CD4-positive, alpha-beta T cell treated with Interleukin-4 for 4 hours (primary cell): ENCODE data around the gene ANXA5.
"Not testable (repeated sequence)": the region's sequence is repeated elsewhere in the genome, so short reads cannot be mapped to it uniquely, and the experiment has no call there.

Experiments used
- DNase-seq: peaks from one replicate; pipeline ENCODE4 v3.0.0-alpha.2; 2020

The ANXA5 gene

DNA sequence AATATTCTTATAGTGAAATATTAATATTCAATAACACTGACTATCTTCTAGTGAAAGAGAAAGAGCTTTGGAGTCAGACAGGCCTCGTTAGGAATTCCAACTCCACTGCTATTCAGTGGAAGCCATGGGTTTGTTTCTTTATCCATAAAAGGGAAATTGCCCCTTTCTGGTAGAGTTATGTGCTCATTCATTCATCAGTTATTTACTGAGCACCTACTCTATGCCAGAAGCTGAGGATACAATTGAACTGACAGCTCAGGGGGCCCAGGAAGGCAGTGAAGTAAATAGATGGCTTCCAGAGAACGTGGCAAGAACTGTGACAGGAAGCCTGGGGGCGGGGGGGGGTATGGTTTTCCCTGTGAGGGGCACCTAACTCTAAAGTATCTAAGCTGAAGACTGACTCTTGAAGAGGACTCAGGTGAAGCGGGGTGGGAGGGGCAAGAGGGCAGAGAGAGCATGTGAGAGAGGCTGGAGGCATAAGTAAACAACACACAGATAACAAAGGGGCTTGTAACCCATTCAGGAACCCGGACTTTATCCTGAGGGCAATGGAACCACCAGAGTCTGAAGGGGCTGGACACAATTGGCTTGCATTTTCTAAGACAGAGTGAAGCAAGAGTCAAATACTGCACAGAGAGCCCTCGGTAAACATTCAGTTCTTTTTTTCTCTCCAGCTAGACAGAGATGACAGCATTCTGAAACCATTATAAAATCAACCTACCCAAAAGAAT lies 20.3 kb downstream of the ANXA5 start:
- no peak for DNase-seq

DNA sequence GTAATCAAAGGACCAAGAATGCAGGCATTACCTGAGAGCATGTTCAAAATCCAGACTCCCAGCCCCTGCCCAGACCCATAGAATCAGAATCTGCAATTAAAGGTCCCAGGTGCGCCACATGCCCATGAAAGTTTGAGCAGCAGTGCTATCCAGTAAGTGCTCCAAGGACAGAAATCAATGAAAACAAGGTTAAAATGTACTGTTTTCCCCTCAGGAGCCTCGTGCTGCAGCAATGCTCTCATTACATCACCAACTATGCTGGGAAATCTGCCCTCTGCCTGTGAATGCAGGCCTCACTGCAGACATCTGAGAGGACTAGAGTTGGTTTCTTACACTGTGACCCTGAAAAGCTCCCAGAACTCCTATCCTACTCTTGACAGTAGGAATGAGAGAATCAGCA lies 21.1 kb downstream of the ANXA5 start:
- no peak for DNase-seq

DNA sequence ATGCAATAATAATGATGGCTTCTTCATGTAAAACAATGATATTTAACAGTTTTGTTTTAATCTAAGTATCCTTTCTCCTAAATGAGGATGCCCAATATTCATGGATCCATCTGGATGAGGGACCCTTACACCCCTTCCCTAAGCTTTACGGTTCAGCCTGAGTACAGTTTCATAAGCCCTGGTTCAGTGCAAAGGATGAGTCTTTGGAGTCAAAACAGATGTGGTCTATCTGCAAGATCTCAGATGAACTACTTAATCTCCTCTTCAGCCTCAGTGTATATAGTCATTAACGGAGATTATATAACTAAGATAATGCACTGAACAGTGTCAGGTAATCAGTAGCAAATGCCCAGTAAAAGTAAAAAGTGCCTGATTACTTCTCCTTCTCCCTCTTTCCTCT lies 22.1 kb downstream of the ANXA5 start:
- no peak for DNase-seq

DNA sequence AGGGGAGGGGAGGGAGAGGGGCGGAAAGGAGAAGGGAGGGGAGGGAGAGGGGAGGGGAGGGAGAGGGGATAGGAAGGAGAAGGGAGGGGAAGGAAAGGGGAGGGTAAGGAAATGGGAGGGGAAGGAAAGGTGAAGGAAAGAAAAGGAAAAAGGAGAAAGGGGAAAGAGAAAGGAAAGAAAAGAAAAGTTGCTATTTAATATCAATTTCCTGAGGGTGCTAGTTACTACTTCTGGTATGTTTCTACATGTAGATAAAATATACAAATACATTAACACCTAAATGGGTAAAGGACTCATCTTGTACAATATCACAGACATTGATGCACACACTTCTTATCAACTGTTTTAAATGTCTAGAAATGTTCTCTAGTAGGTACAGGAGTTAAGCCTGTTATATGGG lies 22.6 kb downstream of the ANXA5 start:
- DNase-seq, result no peak

DNA sequence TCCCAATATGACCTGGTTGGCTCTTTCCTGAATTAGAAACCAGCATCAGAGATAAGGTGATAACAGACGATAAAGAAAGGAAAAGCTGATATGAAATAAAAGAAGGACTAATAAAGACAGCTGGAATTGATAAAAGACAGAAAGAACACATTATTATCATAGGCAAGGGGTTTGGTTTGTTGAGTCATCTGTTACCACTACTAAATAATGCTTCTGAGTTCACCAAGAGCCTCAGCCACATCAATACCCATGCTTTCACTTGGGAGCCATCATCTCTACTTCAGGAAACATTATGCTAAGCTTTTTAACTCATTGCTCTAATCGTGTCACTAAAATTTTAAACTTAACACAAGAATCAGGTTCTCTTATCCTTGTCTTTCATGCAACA lies 27.6 kb downstream of the ANXA5 start:
- no peak for DNase-seq

DNA sequence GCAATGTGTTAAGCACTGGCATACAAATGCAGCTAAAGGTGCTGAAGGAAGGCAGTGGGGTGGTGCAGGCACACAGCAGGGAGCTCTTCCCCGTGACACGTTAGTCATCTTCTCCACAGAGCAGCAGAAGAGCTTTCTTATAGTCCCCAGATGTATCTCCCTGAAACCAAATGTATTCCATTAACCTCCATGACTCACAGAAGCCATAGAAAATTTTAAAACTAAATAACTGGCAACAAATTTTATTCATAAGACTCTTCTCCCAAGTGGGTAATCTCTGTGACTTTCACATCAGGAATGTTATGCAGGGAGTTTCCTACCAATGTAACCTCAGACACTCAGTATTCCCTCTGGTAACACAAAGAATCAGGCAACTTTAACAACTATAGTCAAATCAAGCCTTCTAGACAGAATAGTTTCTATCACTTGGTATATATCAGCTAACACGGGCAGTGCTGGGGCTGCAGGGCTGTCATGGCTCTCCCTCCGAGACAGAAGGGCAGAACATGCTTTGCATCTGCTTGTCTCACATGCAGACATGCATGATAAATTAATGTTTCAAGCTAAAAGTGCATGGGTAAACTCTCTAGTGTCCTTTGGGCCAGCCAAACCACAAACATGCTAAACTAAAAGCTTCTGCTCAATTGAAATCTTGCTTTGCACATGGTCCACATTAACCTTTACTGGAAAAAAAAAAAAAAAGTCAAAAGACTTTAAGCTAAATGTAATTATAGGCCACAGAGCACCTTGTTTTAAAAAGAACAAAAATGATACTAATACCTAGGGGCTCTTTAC lies 28.2 kb downstream of the ANXA5 start:
- no peak for DNase-seq

DNA sequence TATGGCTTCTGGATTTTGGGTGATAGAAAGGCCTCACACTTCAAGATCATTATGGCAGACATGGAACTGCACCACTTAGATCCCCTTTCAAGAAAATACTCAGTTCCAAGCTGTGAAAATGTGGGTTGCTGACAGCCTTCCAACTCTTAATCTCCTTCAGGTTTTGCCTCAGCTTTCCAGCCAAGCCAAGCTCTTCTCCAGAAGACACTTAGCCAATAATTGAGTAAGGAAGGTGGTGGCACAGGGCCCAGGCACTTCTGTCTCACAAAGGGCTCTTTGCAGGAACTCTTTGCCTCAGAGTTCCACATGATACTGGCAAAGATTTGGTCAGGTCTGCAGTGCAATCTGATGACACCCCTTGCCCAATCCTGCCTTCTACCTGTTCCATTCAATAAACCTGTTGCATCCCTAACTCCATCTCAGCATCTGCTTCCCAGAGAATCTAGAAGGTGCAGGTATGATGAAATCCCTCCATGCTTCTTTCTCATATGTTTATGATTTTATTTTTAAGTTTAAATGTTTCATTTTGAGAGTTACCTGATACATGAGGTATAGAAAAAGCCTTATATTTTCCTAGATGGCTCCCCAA lies 30.6 kb downstream of the ANXA5 start:
- no peak for DNase-seq

DNA sequence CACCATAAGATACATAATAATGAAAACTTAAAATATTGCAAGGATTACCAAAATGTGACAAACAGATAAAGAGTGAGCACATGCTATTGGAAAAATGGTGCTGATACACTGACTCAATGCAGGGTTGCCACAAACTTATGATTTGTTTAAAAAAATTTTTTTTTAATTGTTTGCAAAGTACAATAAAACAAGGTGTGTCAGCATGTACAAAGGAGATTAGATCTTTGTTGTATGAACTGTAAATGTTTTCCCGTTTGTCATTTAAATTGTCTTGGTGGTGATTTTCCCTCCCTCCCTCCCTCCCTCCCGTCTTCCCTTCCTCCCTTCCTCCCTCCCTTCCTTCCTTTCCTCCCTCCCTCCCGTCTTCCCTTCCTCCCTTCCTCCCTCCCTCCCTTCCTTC lies 31.4 kb downstream of the ANXA5 start:
- no peak for DNase-seq

DNA sequence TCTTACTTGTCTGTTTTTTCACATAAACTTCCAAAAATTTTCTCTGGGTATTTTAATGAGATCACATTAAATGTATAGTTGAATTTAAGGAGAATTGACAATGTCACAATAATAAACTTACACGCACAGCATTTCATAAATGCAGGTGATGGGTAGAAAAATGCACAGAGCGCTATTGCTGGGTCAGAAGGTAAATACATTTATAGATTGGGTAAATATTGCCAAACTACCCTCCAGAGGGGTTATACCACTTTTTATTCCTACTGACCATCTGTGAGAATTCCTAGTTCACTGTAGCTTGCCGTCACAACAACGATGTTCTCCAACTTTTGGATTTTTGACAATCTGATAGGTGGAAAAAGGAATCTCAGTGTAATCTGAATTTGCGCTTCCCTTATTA lies 34.6 kb downstream of the ANXA5 start:
- no peak for DNase-seq

DNA sequence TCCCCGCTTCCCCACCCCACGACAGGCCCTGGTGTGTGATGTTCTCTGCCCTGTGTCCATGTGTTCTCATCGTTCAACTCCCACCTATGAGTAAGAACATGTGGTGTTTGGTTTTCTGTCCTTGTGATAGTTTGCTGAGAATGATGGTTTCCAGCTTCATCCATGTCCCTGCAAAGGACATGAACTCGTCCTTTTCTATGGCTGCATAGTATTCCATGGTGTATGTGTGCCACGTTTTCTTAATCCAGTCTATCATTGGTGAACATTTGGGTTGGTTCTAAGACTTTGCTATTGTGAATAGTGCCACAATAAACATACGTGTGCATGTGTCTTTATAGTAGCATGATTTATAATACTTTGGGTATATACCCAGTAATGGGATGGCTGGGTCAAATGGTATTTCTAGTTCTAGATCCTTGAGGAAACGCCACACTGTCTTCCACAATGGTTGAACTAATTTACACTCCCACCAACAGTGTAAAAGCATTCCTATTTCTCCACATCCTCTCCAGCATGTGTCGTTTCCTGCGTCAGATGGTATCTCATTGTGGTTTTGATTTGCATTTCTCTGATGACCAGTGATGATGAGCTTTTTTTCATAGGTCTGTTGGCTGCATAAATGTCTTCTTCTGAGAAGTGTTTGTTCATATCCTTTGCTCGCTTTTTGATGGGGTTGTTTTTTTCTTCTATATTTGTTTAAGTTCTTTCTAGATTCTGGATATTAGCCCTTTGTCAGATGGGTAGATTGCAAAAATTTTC lies 36.4 kb downstream of the ANXA5 start:
- not testable (repeated sequence) for DNase-seq

DNA sequence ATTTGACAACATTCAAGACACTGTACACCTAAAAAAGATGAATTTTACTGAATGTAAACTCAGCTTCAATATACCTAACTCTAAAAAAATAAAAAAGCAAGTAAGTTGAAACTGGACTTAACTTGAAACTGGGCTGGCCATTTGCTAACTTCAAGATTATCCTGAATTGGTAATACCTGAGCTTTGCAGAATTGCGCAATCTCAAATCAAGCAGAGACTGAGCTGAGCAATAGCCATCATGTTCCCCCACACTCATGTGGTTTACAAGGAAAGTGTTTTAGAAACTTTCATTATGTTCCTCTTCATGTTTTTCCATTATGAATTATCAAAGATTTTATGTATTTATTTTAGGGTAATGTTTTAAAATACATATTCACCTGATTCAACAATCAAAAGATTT lies 38.7 kb downstream of the ANXA5 start:
- no peak for DNase-seq

DNA sequence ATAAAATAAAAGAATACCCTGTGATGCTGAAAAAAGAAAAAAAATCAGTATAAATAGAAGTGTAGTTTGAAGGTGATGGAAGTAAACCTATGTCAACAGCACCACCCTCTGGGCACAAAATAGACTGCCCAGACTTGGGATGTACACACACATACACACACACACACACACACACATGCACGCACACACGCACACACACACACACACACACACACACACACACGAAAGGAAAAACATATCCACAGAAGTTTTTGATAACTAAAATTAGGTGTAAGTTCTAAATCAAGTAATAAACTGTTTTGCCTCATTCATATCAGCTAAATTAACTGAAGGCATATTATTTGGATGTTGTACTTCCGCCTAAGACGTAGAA lies 40.5 kb downstream of the ANXA5 start:
- peak; percentile 10 for DNase-seq

DNA sequence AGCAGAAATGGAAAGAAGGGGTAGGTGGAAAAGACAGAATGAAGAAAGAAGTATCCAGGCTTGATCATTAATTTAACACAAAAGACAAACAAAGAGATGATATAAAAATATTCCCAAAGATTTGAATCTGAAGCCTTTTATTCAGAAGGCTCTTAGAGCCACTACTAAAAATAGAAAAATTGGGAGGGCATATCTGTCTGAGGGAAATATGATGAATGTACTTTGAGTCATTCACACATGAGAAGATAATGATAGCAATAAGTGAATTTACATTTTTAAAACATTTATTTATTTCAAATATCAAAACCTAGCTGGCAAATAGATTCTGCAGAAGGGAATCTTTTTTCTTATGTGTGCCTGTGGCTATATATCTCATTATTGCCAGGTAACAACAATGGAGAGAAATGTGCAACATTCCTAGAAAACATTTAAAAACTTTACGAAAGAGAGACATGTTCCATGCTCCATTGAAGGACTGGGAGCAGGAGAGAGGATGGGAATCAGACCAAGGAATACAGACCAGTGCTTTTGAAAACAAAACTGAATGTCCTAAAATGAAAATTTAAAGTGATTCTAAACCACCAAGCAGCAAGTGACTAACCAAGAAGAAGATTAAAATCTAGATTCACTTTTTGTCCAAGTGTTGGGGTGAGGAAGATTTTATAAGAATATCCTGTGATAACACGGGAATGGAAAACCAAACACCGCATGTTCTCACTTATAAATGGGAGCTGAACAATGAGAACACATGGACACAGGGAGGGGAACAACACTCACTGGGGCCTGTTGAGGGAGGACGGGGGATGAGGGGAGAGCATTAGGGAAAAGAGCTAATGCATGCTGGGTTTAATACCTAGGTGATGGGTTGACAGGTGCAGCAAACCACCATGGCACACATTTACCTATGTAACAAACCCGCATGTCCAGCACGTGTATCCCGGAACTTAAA lies 41.2 kb downstream of the ANXA5 start:
- DNase-seq, result no peak

DNA sequence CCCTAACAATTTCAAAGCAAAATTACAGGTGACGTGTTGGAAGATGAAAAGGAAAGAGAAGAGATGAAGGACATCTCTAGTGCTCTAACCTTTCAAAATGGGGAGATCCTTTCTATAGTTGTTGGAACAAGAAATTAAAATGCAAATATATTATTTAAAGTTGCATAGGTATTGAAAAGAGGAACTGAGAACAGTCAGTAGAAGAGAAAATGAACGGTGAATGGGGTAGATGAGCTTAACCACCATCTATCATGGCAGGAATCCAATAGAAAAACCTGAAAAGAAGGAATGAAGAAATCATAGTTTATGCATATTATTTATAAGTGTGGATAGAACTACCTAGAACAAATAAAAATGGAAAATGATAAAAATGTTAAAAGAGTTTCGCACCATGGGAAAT lies 42.0 kb downstream of the ANXA5 start:
- DNase-seq, result no peak

DNA sequence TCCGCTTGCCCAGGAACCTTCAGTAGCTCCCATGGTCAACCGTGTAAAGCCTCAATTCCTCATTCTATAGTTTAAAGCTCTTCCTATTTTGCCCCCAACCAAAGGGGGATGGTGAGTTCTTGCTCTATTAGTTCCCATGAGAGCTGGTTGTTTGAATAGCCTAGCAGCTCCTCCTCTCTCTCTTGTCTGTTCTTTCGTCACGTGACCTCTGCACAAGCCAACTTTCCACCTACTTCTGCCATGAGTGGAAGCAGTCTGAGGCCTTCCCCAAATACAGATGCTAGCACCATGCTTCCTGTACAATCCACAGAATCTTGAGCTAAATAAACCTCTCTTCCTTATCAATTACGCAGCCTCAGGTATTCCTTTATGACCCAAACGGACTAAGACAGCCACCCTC lies 42.8 kb downstream of the ANXA5 start:
- DNase-seq, result no peak

DNA sequence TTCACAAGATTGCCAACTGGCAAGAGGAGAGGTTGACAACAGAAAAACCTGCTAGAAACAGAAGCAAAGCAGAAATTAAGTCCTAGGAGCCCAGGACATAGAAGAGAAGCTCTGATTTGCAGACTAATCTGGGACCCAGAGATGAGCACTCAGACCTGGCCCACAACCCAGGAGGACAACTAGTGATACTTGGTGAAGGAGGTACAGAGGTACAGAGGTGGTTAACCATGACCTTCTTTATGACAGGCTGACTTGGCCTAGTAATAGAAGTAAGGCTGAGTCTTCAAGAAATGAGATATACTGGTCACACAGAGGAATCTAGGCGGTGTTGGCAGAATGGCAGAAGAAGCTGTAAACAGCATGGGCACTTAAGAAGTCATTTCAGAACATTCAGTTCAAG lies 43.6 kb downstream of the ANXA5 start:
- DNase-seq, result no peak

DNA sequence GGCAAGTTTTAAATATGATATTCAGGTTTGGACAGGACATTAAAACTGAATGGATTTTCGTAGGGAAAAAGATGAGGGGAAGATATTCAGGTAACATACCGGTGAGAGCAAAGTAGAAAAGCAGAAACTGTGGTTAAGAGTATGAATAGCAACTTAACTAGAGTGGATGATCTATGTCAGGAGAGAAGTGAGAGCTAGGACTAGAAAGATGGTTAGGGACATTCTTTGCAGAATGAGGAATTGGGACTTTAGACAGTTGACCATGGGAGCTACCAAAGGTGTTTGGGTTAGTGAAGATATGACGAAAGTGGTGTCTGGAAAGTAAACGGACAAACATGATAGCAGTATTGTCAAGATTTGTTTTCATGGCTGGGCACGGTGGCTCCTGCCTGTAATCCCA lies 45.2 kb downstream of the ANXA5 start:
- no peak for DNase-seq

DNA sequence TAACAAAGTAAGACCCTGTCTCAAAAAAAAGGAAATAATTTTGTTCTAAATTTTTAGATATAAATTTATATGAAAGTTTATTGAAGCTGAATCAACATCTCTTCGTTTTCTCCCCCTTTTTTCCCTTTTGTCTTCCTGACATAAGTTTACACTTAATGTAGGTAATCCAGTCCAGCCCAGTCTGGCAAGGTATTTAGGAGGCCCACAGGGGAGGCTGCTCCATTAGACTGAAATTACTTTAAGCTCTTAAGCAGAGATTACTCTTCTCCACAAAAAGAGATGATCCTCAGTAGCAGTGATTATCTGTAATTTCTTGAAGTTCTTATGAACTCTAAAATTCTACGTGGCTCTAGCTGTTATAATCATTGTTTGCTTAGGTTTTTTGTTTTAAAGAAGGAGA lies 46.0 kb downstream of the ANXA5 start:
- DNase-seq, result no peak

DNA sequence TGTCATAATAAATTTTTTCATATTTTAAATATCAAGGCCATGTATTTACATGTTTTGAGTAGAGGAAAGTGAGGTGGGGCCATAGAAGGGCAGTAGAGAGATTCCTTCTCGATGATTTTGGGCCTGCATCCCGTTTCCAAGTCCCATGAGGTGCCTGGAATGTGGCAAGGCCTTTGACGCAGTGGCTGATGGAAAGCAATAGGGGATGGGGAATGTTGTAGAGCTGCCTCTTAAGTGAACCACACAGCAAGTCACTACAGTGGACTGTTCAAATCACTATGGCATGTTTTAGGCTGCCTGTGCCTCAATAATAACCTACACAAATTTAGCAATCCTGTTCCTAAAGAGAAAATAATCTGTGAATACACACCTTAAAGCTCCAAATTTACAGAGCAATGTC lies 48.3 kb downstream of the ANXA5 start:
- DNase-seq, result no peak

DNA sequence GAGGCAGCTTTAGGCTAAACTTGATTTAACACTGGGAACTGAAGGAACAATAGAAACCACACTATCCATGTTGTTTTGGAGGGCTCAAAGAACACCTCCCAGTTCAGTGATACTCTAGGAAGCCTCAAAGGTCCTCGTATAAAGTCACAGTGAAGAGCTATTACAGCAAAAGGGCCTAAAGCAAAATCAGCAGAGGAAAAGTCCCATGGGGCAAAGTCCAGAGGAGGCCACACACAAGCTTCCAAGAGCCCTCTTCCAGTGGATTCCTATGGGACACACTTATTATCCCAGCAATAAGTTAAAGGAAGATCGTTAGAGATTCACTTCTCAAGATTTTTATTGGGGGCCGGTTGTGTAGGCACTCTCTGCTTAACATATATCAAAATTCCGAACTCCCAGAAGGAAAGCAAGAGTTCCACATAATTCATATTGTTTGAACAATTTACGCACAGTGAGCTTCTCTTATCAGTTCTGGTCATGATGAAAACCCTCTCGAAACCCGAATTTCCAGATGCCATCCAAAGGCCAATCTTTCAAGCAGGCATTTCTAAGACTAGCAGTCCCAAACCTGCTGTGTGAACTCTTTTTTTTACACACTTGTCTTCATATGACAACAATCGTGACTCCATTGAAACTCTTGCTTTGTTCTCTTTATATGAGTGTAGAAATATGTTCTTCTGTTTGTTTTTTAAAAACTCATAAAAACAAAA lies 53.7 kb downstream of the ANXA5 start:
- DNase-seq, result no peak

DNA sequence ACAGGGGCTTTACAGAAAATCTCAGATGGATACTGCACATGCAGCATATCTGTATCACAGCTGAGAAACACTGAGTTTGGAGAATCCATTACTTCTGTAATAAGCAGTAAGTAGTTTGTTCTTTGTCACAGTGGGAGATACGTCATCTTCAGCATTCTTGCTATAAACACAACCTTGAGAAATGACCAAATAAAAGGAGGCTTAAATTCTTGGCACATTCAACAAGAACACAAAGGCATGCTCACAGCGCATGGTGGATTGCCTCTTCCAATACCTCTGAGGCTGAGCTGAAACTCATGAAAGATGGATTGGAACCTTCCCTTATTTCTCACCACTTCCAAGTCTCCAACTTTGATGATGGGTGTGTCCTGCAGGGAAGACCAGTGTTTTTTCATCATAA lies 54.5 kb downstream of the ANXA5 start:
- no peak for DNase-seq

DNA sequence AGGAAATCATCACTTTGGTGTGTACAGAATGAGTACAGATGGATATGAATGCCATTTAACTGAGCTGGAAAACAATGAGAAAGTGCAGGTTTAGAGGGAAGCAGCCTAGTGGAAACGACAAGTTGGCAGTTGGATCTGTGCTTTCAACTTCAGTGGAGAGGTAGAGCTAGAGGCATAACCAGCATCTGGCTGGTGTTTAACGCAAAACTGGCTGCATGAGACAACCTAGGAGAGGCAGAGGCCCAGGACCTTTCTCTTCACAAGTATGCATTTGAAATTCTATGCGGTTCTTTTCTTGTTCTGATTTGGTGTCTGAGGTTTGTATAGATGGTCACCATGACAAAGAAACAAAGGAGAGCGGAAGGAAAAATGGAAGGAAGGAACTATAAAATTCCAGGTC lies 63.1 kb downstream of the ANXA5 start:
- DNase-seq, result no peak
